Vagina (tissue), 2 donors: ENCODE results near the gene FKBP10. TPM values are rescaled to one million over a fixed set of nuclear protein-coding genes. Genes with fewer than 3 reads are reported as not detected.

Experiments
- DNase-seq, 2 donors: peaks; one replicate each; pipeline ENCODE4 v3.0.0-alpha.2; 2017; ENCODE audit errors: extremely low spot score in 2 of 2
- H3K27ac ChIP-seq: fragments of 200-600 bp; sonication (generic); one replicate; pipeline ENCODE4 v1.5.1; 2019
- H3K27me3 ChIP-seq: fragments of 200-600 bp; sonication (generic); one replicate; pipeline ENCODE4 v1.5.1; 2019
- H3K36me3 ChIP-seq, 2 donors: fragments of 200-600 bp; sonication (generic); one replicate each; pipeline ENCODE4 v1.5.1; 2017 to 2019
- H3K4me1 ChIP-seq: fragments of 200-600 bp; sonication (generic); one replicate; pipeline ENCODE4 v1.5.1; 2019
- H3K4me3 ChIP-seq, 2 donors: fragments of 200-600 bp; sonication (generic); 1 replicate in 1 of 2; 2 replicates in 1 of 2; pipeline ENCODE4 v1.5.1; 2016 to 2019
- H3K9me3 ChIP-seq: fragments of 200-600 bp; sonication (generic); one replicate; pipeline ENCODE4 v1.5.1; 2019
- POLR2A ChIP-seq, 2 donors: fragments of 450-650 bp; IDR thresholded peaks; one replicate each; pipeline ENCODE4 v1.6.1; 2017; ENCODE audit warnings: antibody characterized with exemption in 2 of 2, mild to moderate bottlenecking in 2 of 2, moderate library complexity in 2 of 2
- POLR2AphosphoS5 ChIP-seq, 2 donors: sonication (generic); formaldehyde crosslinking; IDR thresholded peaks; one replicate each; pipeline ENCODE4 v1.9.0; 2017; ENCODE audit warnings: antibody characterized with exemption in 2 of 2, mild to moderate bottlenecking in 2 of 2, low read depth in 1 of 2; ENCODE audit not compliant: insufficient read depth in 1 of 2
- intact Hi-C: fragments of 100-400 bp; cut with DNase I; formaldehyde crosslinking; loops from one replicate; pipeline ENCODE4 v1.15.1; 2023
- total RNA-seq: library from RNA; depleted of rRNA; stranded (reverse); fragments of >200 nt; gene quantifications from one replicate; pipeline ENCODE4 v1.2.3, GENCODE V29; 2016
- TF ChIP-seq, protein P1 (sequence below), 3 experiments: fragments of 450-650 bp in 2 of 3; fragments of 200-600 bp in 1 of 3; sonication (generic) in 1 of 3; IDR thresholded peaks; one replicate each; pipeline ENCODE4 v1.5.1; 2017 to 2019; ENCODE audit warnings: antibody characterized with exemption in 3 of 3, mild to moderate bottlenecking in 2 of 3, moderate library complexity in 2 of 3

The FKBP10 gene
- total RNA-seq, 1 donor from 2014 or later = 53.5 TPM

GRCh38 chr17:41811549-41812380 lies 1.0 kb upstream of the FKBP10 start, which contains the start of gene P3H4:
Gene P3H4 (minus strand): TSS chr17:41811949. CDS start chr17:41811915, 34 bp downstream.
- Histone ChIP-seq H3K4me3 (peak within 1 kb of the TSS; percentile 66 to 83), H3K4me1 (peaks cover 33% of the 10 kb centered on the region), H3K27me3 (no peaks in the 10 kb centered on the region), H3K9me3 (no peaks in the 10 kb centered on the region), H3K36me3 (no peaks in the 10 kb centered on the region), H3K27ac (peak within 1 kb of the TSS; percentile 87)
- DNase-seq = no peak
- intact Hi-C loops = no loop called here
- TF ChIP-seq, protein P1, sequence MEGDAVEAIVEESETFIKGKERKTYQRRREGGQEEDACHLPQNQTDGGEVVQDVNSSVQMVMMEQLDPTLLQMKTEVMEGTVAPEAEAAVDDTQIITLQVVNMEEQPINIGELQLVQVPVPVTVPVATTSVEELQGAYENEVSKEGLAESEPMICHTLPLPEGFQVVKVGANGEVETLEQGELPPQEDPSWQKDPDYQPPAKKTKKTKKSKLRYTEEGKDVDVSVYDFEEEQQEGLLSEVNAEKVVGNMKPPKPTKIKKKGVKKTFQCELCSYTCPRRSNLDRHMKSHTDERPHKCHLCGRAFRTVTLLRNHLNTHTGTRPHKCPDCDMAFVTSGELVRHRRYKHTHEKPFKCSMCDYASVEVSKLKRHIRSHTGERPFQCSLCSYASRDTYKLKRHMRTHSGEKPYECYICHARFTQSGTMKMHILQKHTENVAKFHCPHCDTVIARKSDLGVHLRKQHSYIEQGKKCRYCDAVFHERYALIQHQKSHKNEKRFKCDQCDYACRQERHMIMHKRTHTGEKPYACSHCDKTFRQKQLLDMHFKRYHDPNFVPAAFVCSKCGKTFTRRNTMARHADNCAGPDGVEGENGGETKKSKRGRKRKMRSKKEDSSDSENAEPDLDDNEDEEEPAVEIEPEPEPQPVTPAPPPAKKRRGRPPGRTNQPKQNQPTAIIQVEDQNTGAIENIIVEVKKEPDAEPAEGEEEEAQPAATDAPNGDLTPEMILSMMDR (IDR thresholded peaks at IDR 0.05) = peak; percentile 26 to 79 (median 40)
- TF ChIP-seq POLR2A (IDR thresholded peaks at IDR 0.05) (peak in 1 of 2 donors; percentile 10), POLR2AphosphoS5 (IDR thresholded peaks at IDR 0.05; ENCODE audit: insufficient read depth in 1 of 2, low read depth in 1 of 2) (no peak)

DNA sequence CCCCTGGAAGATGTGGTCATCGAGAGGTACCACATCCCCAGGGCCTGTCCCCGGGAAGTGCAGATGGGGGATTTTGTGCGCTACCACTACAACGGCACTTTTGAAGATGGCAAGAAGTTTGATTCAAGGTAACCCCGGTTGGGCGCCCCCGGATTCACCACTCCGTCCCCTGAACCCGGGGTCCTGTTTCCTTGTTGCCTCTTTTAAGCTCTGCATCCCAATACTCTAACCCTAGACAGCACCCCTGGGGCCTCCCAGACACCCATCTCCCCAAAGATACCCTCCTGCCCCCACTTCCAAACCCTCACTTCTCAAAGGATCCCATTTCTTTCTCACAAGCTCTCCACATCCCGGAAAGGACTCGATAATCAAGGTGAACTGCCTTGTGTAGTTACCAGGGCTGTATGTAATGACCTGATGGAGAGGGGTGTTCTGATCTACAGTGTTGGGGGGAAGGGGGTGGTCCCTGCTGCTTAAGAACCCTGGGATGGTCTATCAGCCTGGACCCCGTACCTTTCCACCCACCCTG lies 412 bp downstream of the FKBP10 start:
- H3K27ac ChIP-seq = peak overlapping the region; percentile 87
- H3K4me3 ChIP-seq = peak overlapping the region; percentile 66 to 83
- intact Hi-C loops = no loop called here
- H3K4me1 ChIP-seq = peaks cover 33% of the 10 kb centered on the region
- H3K27me3 ChIP-seq = no peaks in the 10 kb centered on the region
- H3K36me3 ChIP-seq = no peaks in the 10 kb centered on the region
- TF ChIP-seq POLR2A (IDR thresholded peaks at IDR 0.05) (no peak), POLR2AphosphoS5 (IDR thresholded peaks at IDR 0.05; ENCODE audit: insufficient read depth in 1 of 2, low read depth in 1 of 2) (no peak)
- TF ChIP-seq, protein P1 (IDR thresholded peaks at IDR 0.05) = no peak
- no peaks in the 10 kb centered on the region for H3K9me3 ChIP-seq
- no peak for DNase-seq

DNA sequence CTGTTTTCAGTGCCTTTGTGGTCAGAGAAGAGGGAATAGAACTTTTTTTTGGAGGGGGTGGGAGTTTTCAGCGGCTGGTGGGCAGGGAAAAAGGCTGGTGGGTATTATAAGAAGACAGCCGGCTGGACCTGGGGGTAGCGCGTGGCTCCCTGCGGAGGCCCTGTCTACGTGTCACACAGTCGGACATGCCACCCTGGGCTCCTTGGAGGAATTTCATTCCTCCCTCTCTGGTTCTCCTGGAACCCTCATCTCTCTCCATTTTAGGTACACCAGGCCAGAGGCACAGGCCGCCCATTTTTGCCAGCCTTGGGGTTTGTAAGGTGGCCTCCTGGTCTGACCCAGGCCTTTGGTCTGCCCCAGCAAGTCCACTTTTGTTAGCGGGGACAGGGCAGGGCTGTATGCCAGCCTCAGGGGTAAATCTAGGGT lies 908 bp downstream of the FKBP10 start:
- Histone ChIP-seq H3K27me3 (no peaks in the 10 kb centered on the region), H3K4me1 (peaks cover 33% of the 10 kb centered on the region), H3K36me3 (no peaks in the 10 kb centered on the region), H3K27ac (peak overlapping the region; percentile 87), H3K9me3 (no peaks in the 10 kb centered on the region), H3K4me3 (peak overlapping the region; percentile 66 to 83)
- intact Hi-C loops = no loop called here
- TF ChIP-seq, protein P1 (IDR thresholded peaks at IDR 0.05) = no peak
- TF ChIP-seq POLR2A (IDR thresholded peaks at IDR 0.05) = no peak
- TF ChIP-seq POLR2AphosphoS5 (IDR thresholded peaks at IDR 0.05; ENCODE audit: insufficient read depth in 1 of 2, low read depth in 1 of 2) = no peak
- DNase-seq = no peak

- no peak for DNase-seq
- TF ChIP-seq, protein P1 (IDR thresholded peaks at IDR 0.05) = no peak
- no peak for TF ChIP-seq POLR2A (IDR thresholded peaks at IDR 0.05)
- TF ChIP-seq POLR2AphosphoS5 (IDR thresholded peaks at IDR 0.05; ENCODE audit: insufficient read depth in 1 of 2, low read depth in 1 of 2) = no peak
- H3K4me3 ChIP-seq = no peak overlapping the region
- no peak overlapping the region for H3K27ac ChIP-seq
- no peaks in the 10 kb centered on the region for H3K27me3 ChIP-seq
- no peaks in the 10 kb centered on the region for H3K36me3 ChIP-seq
- H3K4me1 ChIP-seq = peaks cover 32% of the 10 kb centered on the region
- H3K9me3 ChIP-seq = no peaks in the 10 kb centered on the region
- intact Hi-C loops = no loop called here
These were observed 1.4 kb downstream of the FKBP10 start for GRCh38 chr17:41814195-41814594.
